HuH-7 (cell line): Measurements from ENCODE around the gene MYO1B.

Source experiments
- DNase-seq: peaks from one replicate; pipeline ENCODE4 v3.0.0; 2011; ENCODE audit warnings: low spot score

Gene MYO1B

GRCh38 chr2:191322828-191323506, 77.8 kb downstream of the MYO1B start:
- no peak for DNase-seq

GRCh38 chr2:191325651-191326365, 80.6 kb downstream of the MYO1B start:
- no peak for DNase-seq

GRCh38 chr2:191327484-191327883, 82.3 kb downstream of the MYO1B start:
- no peak for DNase-seq

GRCh38 chr2:191328150-191328809, 83.1 kb downstream of the MYO1B start:
- no peak for DNase-seq

GRCh38 chr2:191329841-191330240, 84.6 kb downstream of the MYO1B start:
- DNase-seq, result no peak

GRCh38 chr2:191333911-191334357, 88.7 kb downstream of the MYO1B start:
- DNase-seq, result no peak

GRCh38 chr2:191335875-191336464, 90.8 kb downstream of the MYO1B start:
- DNase-seq, result no peak

- DNase-seq, result no peak
These were observed 96.2 kb downstream of the MYO1B start for GRCh38 chr2:191341436-191341835.

GRCh38 chr2:191343796-191344338, 98.7 kb downstream of the MYO1B start:
- DNase-seq, result no peak

- no peak for DNase-seq
These were observed 100.6 kb downstream of the MYO1B start for GRCh38 chr2:191345788-191346187.

GRCh38 chr2:191347154-191347553, 102.0 kb downstream of the MYO1B start:
- no peak for DNase-seq

- no peak for DNase-seq
These were observed 102.7 kb downstream of the MYO1B start for GRCh38 chr2:191347881-191348280.

GRCh38 chr2:191349990-191350389, 104.8 kb downstream of the MYO1B start:
- DNase-seq, result no peak

- DNase-seq, result no peak
These were observed 105.6 kb downstream of the MYO1B start for GRCh38 chr2:191350826-191351225.

- no peak for DNase-seq
These were observed 106.1 kb downstream of the MYO1B start for GRCh38 chr2:191351298-191351697.

GRCh38 chr2:191351921-191352320, 106.7 kb downstream of the MYO1B start:
- DNase-seq, result no peak

GRCh38 chr2:191352536-191352935, 107.3 kb downstream of the MYO1B start:
- DNase-seq, result no peak

- no peak for DNase-seq
These were observed 110.1 kb downstream of the MYO1B start for GRCh38 chr2:191355170-191355758.

- DNase-seq, result no peak
These were observed 112.5 kb downstream of the MYO1B start for GRCh38 chr2:191357678-191358077.

- no peak for DNase-seq
These were observed 113.3 kb downstream of the MYO1B start for GRCh38 chr2:191358325-191359025.

- DNase-seq, result no peak
These were observed 113.9 kb downstream of the MYO1B start for GRCh38 chr2:191359133-191359532.
